ENCODE data around the gene STRADB.
"Not testable (repeated sequence)": the region's sequence is repeated elsewhere in the genome, so short reads cannot be mapped to it uniquely, and the experiment has no call there.

Gene STRADB

DNA sequence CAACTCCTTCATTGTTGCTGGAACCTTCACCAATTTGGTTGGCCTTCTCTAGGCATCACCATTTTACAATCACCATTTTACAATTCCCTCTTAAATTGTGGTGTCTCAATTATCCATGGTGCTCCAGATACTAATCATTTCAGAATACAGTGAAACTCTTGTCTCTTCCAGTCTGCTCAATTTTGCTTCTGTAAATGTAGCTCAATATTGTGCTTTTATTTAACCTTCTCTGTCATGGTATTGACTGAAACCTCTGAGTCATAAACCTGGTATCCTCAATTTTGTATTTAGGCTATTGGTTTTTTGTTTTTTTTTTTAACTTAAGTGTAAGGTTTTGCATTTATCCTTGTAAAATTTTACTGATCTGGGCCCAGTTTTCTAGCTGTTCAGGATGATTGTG lies 16.1 kb downstream of the STRADB start:
- H3K27ac Mint-ChIP-seq = no peak overlapping the region
- no peak overlapping the region for H3K4me3 Mint-ChIP-seq
- peaks cover 2% of the 10 kb centered on the region for H3K4me1 Mint-ChIP-seq
- no peak for ATAC-seq (ENCODE audit: low read depth)
- H3K36me3 Mint-ChIP-seq = peaks cover 47% of the 10 kb centered on the region
- DNase-seq (ENCODE audit: low spot score in 2 of 2) = no peak
- H3K27me3 Mint-ChIP-seq = no peaks in the 10 kb centered on the region
- no peaks in the 10 kb centered on the region for H3K9me3 Mint-ChIP-seq

GRCh38 chr2:201470821-201471731 lies 19.5 kb downstream of the STRADB start:
- H3K4me1 Mint-ChIP-seq = no peaks in the 10 kb centered on the region
- no peaks in the 10 kb centered on the region for H3K27me3 Mint-ChIP-seq
- H3K36me3 Mint-ChIP-seq = peaks cover 46% of the 10 kb centered on the region
- DNase-seq (ENCODE audit: low spot score in 2 of 2) (no peak), ATAC-seq (ENCODE audit: low read depth) (no peak)
- no peak overlapping the region for H3K27ac Mint-ChIP-seq
- no peak overlapping the region for H3K4me3 Mint-ChIP-seq
- H3K9me3 Mint-ChIP-seq = no peaks in the 10 kb centered on the region

DNA sequence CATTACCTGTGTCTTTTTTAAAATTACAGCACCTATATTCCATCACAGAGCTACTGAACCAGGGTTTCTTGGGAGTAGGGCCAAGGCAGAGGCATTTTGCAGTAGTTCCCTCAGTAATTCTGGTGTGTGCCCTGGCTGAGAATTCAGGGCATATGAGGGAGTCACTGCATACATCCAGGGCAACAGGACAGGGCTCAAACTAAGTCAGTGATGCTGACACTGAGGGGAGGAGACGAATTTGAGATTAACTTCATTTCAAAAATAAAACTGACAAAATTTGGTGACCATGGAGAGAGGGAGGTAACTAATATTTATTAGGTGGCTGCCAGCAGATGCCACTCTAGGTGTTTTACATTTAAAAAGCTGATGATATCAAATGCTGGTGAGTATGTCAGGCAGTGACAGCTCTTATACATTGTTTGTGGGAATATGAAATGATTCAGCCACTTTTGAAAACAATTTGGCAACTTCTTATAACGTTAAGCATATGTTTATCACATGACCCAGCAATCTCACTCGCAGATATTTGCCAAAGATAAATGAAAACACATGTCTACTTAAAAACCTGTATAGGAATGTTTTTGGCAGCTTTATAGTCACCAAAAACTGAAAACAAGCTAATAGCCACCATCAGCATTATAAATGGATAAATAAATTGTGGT lies 20.3 kb downstream of the STRADB start:
- H3K4me3 Mint-ChIP-seq = no peak overlapping the region
- H3K9me3 Mint-ChIP-seq = no peaks in the 10 kb centered on the region
- H3K4me1 Mint-ChIP-seq = no peaks in the 10 kb centered on the region
- no peak for ATAC-seq (ENCODE audit: low read depth)
- no peak overlapping the region for H3K27ac Mint-ChIP-seq
- H3K36me3 Mint-ChIP-seq = peaks cover 46% of the 10 kb centered on the region
- DNase-seq (ENCODE audit: low spot score in 2 of 2) = no peak
- H3K27me3 Mint-ChIP-seq = no peaks in the 10 kb centered on the region

- Mint-ChIP-seq H3K27me3 (no peaks in the 10 kb centered on the region), H3K4me3 (no peak overlapping the region), H3K36me3 (peaks cover 43% of the 10 kb centered on the region), H3K4me1 (no peaks in the 10 kb centered on the region), H3K27ac (no peak overlapping the region), H3K9me3 (no peaks in the 10 kb centered on the region)
- no peak for ATAC-seq (ENCODE audit: low read depth)
- no peak for DNase-seq (ENCODE audit: low spot score in 2 of 2)
Measured at GRCh38 chr2:201472411-201472810, 20.9 kb downstream of the STRADB start.

- peaks cover 14% of the 10 kb centered on the region for H3K36me3 Mint-ChIP-seq
- DNase-seq (ENCODE audit: low spot score in 2 of 2) = no peak
- H3K27me3 Mint-ChIP-seq = peaks cover 2% of the 10 kb centered on the region
- no peak overlapping the region for H3K4me3 Mint-ChIP-seq
- no peaks in the 10 kb centered on the region for H3K4me1 Mint-ChIP-seq
- ATAC-seq (ENCODE audit: low read depth) = no peak
- H3K27ac Mint-ChIP-seq = no peak overlapping the region
- peaks cover 2% of the 10 kb centered on the region for H3K9me3 Mint-ChIP-seq
Measured at GRCh38 chr2:201482543-201482942, 31.0 kb downstream of the STRADB start.

- Mint-ChIP-seq H3K4me1 (no peaks in the 10 kb centered on the region), H3K36me3 (peaks cover 12% of the 10 kb centered on the region), H3K27ac (no peak overlapping the region), H3K4me3 (no peak overlapping the region), H3K9me3 (peaks cover 2% of the 10 kb centered on the region), H3K27me3 (peaks cover 2% of the 10 kb centered on the region)
- ATAC-seq (ENCODE audit: low read depth) (no peak), DNase-seq (ENCODE audit: low spot score in 2 of 2) (no peak)
Measured at GRCh38 chr2:201483342-201483741, 31.8 kb downstream of the STRADB start.

- not testable (repeated sequence) for DNase-seq (ENCODE audit: low spot score in 2 of 2); H3K4me3 Mint-ChIP-seq; H3K27ac Mint-ChIP-seq; H3K27me3 Mint-ChIP-seq; H3K36me3 Mint-ChIP-seq; H3K9me3 Mint-ChIP-seq; H3K4me1 Mint-ChIP-seq; ATAC-seq (ENCODE audit: low read depth)
Measured at GRCh38 chr2:201483758-201484157, 32.2 kb downstream of the STRADB start.

GRCh38 chr2:201484805-201485204 lies 33.3 kb downstream of the STRADB start:
- no peak overlapping the region for H3K4me3 Mint-ChIP-seq
- no peak for DNase-seq (ENCODE audit: low spot score in 2 of 2)
- no peaks in the 10 kb centered on the region for H3K4me1 Mint-ChIP-seq
- H3K27me3 Mint-ChIP-seq = peaks cover 2% of the 10 kb centered on the region
- peaks cover 9% of the 10 kb centered on the region for H3K36me3 Mint-ChIP-seq
- peaks cover 2% of the 10 kb centered on the region for H3K9me3 Mint-ChIP-seq
- no peak overlapping the region for H3K27ac Mint-ChIP-seq
- ATAC-seq (ENCODE audit: low read depth) = no peak

DNA sequence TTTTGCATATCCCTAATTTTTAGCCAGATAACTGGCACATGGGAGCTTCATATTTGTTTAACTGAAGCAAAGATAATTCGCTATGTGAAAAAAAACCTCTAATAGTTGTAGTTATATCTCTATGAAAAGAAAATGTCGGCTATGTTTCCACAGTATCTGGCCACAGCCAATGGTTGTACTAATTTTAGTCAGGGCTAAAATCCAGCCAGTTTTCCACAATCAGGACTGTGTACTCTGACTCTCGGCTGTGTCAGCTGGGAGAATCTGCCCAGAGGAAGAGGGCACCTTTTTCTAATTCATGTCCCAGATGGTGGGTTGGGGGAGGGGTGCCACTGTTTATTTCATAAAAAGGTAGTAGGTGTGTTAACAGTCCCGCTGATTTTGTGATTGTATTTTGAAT lies 38.8 kb downstream of the STRADB start:
- ATAC-seq (ENCODE audit: low read depth) = no peak
- Mint-ChIP-seq H3K27ac (no peak overlapping the region), H3K4me1 (no peaks in the 10 kb centered on the region), H3K9me3 (no peaks in the 10 kb centered on the region), H3K27me3 (no peaks in the 10 kb centered on the region), H3K36me3 (no peaks in the 10 kb centered on the region), H3K4me3 (no peak overlapping the region)
- DNase-seq (ENCODE audit: low spot score in 2 of 2) = no peak

DNA sequence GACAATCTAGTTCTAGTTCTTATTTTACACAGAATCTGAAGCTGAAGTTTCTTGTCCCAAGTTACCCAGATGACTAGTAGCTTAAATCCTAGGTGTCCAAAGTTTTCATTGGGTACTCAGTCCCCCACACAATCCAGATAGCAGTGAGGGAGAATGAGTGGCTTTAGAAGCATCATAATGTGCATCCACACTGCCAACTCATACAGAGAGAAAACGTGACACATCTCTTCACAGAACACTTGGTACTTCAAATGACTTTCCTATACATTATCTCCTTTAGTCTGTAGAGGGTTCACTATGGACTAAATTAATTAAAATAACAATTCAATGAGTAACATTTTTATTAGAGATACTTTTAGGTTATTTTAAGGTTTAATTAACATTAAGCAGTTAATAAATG lies 45.2 kb downstream of the STRADB start:
- Mint-ChIP-seq H3K4me3 (no peak overlapping the region), H3K27me3 (peaks cover 6% of the 10 kb centered on the region), H3K36me3 (peaks cover 2% of the 10 kb centered on the region), H3K9me3 (peaks cover 1% of the 10 kb centered on the region), H3K27ac (no peak overlapping the region), H3K4me1 (no peaks in the 10 kb centered on the region)
- DNase-seq (ENCODE audit: low spot score in 2 of 2) = no peak
- ATAC-seq (ENCODE audit: low read depth) = no peak

- H3K4me3 Mint-ChIP-seq = no peak overlapping the region
- ATAC-seq (ENCODE audit: low read depth) (no peak), DNase-seq (ENCODE audit: low spot score in 2 of 2) (no peak)
- H3K36me3 Mint-ChIP-seq = peaks cover 11% of the 10 kb centered on the region
- no peaks in the 10 kb centered on the region for H3K4me1 Mint-ChIP-seq
- H3K27ac Mint-ChIP-seq = no peak overlapping the region
- H3K9me3 Mint-ChIP-seq = peaks cover 12% of the 10 kb centered on the region
- H3K27me3 Mint-ChIP-seq = peaks cover 7% of the 10 kb centered on the region
Measured at GRCh38 chr2:201500534-201500933, 49.0 kb downstream of the STRADB start.

GRCh38 chr2:201502713-201503112 lies 51.2 kb downstream of the STRADB start:
- no peak overlapping the region for H3K4me3 Mint-ChIP-seq
- H3K27me3 Mint-ChIP-seq = peaks cover 5% of the 10 kb centered on the region
- H3K27ac Mint-ChIP-seq = no peak overlapping the region
- DNase-seq (ENCODE audit: low spot score in 2 of 2) (no peak), ATAC-seq (ENCODE audit: low read depth) (no peak)
- peaks cover 13% of the 10 kb centered on the region for H3K36me3 Mint-ChIP-seq
- no peaks in the 10 kb centered on the region for H3K4me1 Mint-ChIP-seq
- peaks cover 14% of the 10 kb centered on the region for H3K9me3 Mint-ChIP-seq

GRCh38 chr2:201507725-201508124 lies 56.2 kb downstream of the STRADB start:
- ATAC-seq (ENCODE audit: low read depth) = no peak
- no peak overlapping the region for H3K4me3 Mint-ChIP-seq
- no peaks in the 10 kb centered on the region for H3K4me1 Mint-ChIP-seq
- peaks cover 1% of the 10 kb centered on the region for H3K27me3 Mint-ChIP-seq
- no peak for DNase-seq (ENCODE audit: low spot score in 2 of 2)
- H3K9me3 Mint-ChIP-seq = peaks cover 10% of the 10 kb centered on the region
- no peak overlapping the region for H3K27ac Mint-ChIP-seq
- peaks cover 8% of the 10 kb centered on the region for H3K36me3 Mint-ChIP-seq

GRCh38 chr2:201513271-201513670 lies 61.7 kb downstream of the STRADB start:
- Mint-ChIP-seq H3K4me1 (no peaks in the 10 kb centered on the region), H3K27me3 (no peaks in the 10 kb centered on the region), H3K4me3 (no peak overlapping the region), H3K36me3 (no peaks in the 10 kb centered on the region), H3K27ac (no peak overlapping the region), H3K9me3 (no peaks in the 10 kb centered on the region)
- ATAC-seq (ENCODE audit: low read depth) (no peak), DNase-seq (ENCODE audit: low spot score in 2 of 2) (no peak)
